Measurements from ENCODE around the gene CDCA5. TPM values are rescaled to one million over a fixed set of nuclear protein-coding genes. Genes with fewer than 3 reads are reported as not detected.

CDCA5 gene

GRCh38 chr11:65035579-65035978 is 48.3 kb downstream of the CDCA5 start:
- H3K9me3 ChIP-seq (ENCODE audit: control insufficient read depth, low read length) = no peaks in the 10 kb centered on the region

GRCh38 chr11:65034423-65034822 is 49.4 kb downstream of the CDCA5 start:
- Histone ChIP-seq H2BK15ac (ENCODE audit: low read depth, poor library complexity, severe bottlenecking) (no peak overlapping the region), H3K4me1 (ENCODE audit: control insufficient read depth, insufficient read depth, low read depth, low read length) (no peaks in the 10 kb centered on the region), H2BK120ac (ENCODE audit: low read depth, low read length) (no peak overlapping the region), H3K18ac (ENCODE audit: low read depth in 1 of 2, low read length in 2 of 2) (no peak overlapping the region), H2AFZ (ENCODE audit: low read depth, low read length) (no peak overlapping the region), H3K9ac (ENCODE audit: low read length) (no peak overlapping the region), H2BK12ac (ENCODE audit: low read length in 2 of 2) (no peak overlapping the region), H3K79me1 (replicated peaks; ENCODE audit: low read length, poor library complexity, severe bottlenecking) (peaks cover 10% of the 10 kb centered on the region), H2AK5ac (ENCODE audit: low read length, severe bottlenecking) (no peak overlapping the region), H3K27ac (ENCODE audit: low read length, poor library complexity, severe bottlenecking) (no peak overlapping the region), H4K91ac (ENCODE audit: low read length) (no peak overlapping the region), H3K27me3 (ENCODE audit: control insufficient read depth in 1 of 2, insufficient read depth in 1 of 2, low read length in 2 of 2) (no peaks in the 10 kb centered on the region), H2BK5ac (ENCODE audit: low read depth, low read length, poor library complexity, severe bottlenecking) (no peak overlapping the region), H3K4ac (ENCODE audit: low read depth in 1 of 2, low read length in 2 of 2) (no peak overlapping the region), H3K36me3 (ENCODE audit: control insufficient read depth in 1 of 2, insufficient read depth in 2 of 2, low read depth in 1 of 2, low read length in 2 of 2) (peaks cover 65 to 72% of the 10 kb centered on the region in 2 experiments), H3K14ac (ENCODE audit: low read length in 2 of 2) (no peak overlapping the region), H4K8ac (ENCODE audit: low read length) (no peak overlapping the region), H3K4me3 (ENCODE audit: insufficient read depth in 1 of 2, low read depth in 1 of 2, low read length in 2 of 2) (no peak overlapping the region), H3K9me3 (ENCODE audit: control insufficient read depth, low read length) (no peaks in the 10 kb centered on the region), H3K23ac (ENCODE audit: low read length in 2 of 2) (no peak overlapping the region), H3K4me2 (ENCODE audit: low read length, poor library complexity, severe bottlenecking) (no peak overlapping the region)
- DNase-seq = no peak
- 97% methylated on average over 2 of the region's 2 CpGs for WGBS

More at GRCh38 chr11:65035579-65035978, 48.3 kb downstream of the CDCA5 start:
- H2BK12ac ChIP-seq (ENCODE audit: low read length in 2 of 2) = no peak overlapping the region
- no peak overlapping the region for H3K4me2 ChIP-seq (ENCODE audit: low read length, poor library complexity, severe bottlenecking)
- no peak overlapping the region for H2AK5ac ChIP-seq (ENCODE audit: low read length, severe bottlenecking)
- H3K27me3 ChIP-seq (ENCODE audit: control insufficient read depth in 1 of 2, insufficient read depth in 1 of 2, low read length in 2 of 2) = no peaks in the 10 kb centered on the region
- H4K8ac ChIP-seq (ENCODE audit: low read length) = no peak overlapping the region
- no peak overlapping the region for H2BK15ac ChIP-seq (ENCODE audit: low read depth, poor library complexity, severe bottlenecking)
- H3K23ac ChIP-seq (ENCODE audit: low read length in 2 of 2) = no peak overlapping the region
- H4K91ac ChIP-seq (ENCODE audit: low read length) = no peak overlapping the region
- H3K14ac ChIP-seq (ENCODE audit: low read length in 2 of 2) = no peak overlapping the region
- no peak overlapping the region for H3K9ac ChIP-seq (ENCODE audit: low read length)
- no peak overlapping the region for H2BK5ac ChIP-seq (ENCODE audit: low read depth, low read length, poor library complexity, severe bottlenecking)
- H3K27ac ChIP-seq (ENCODE audit: low read length, poor library complexity, severe bottlenecking) = no peak overlapping the region
- H3K4me3 ChIP-seq (ENCODE audit: insufficient read depth in 1 of 2, low read depth in 1 of 2, low read length in 2 of 2) = no peak overlapping the region
- H3K4ac ChIP-seq (ENCODE audit: low read depth in 1 of 2, low read length in 2 of 2) = no peak overlapping the region
- H2BK120ac ChIP-seq (ENCODE audit: low read depth, low read length) = no peak overlapping the region
- H3K79me1 ChIP-seq (replicated peaks; ENCODE audit: low read length, poor library complexity, severe bottlenecking) = peaks cover 9% of the 10 kb centered on the region
- no peak overlapping the region for H2AFZ ChIP-seq (ENCODE audit: low read depth, low read length)
- H3K4me1 ChIP-seq (ENCODE audit: control insufficient read depth, insufficient read depth, low read depth, low read length) = peaks cover 2% of the 10 kb centered on the region
- no peak overlapping the region for H3K18ac ChIP-seq (ENCODE audit: low read depth in 1 of 2, low read length in 2 of 2)
- peaks cover 72 to 76% of the 10 kb centered on the region in 2 experiments for H3K36me3 ChIP-seq (ENCODE audit: control insufficient read depth in 1 of 2, insufficient read depth in 2 of 2, low read depth in 1 of 2, low read length in 2 of 2)
- no peak for DNase-seq
- WGBS = 90% methylated on average over 11 of the region's 11 CpGs

GRCh38 chr11:65032216-65032615 is 51.6 kb downstream of the CDCA5 start:
- Histone ChIP-seq H2BK120ac (ENCODE audit: low read depth, low read length) (no peak overlapping the region), H3K27me3 (ENCODE audit: control insufficient read depth in 1 of 2, insufficient read depth in 1 of 2, low read length in 2 of 2) (no peaks in the 10 kb centered on the region), H3K4me2 (ENCODE audit: low read length, poor library complexity, severe bottlenecking) (no peak overlapping the region), H3K23ac (ENCODE audit: low read length in 2 of 2) (no peak overlapping the region), H2BK5ac (ENCODE audit: low read depth, low read length, poor library complexity, severe bottlenecking) (no peak overlapping the region), H2BK12ac (ENCODE audit: low read length in 2 of 2) (no peak overlapping the region), H2AFZ (ENCODE audit: low read depth, low read length) (no peak overlapping the region), H3K14ac (ENCODE audit: low read length in 2 of 2) (no peak overlapping the region), H3K79me1 (replicated peaks; ENCODE audit: low read length, poor library complexity, severe bottlenecking) (peaks cover 17% of the 10 kb centered on the region), H3K4me1 (ENCODE audit: control insufficient read depth, insufficient read depth, low read depth, low read length) (peaks cover 2% of the 10 kb centered on the region), H3K9ac (ENCODE audit: low read length) (no peak overlapping the region), H3K36me3 (ENCODE audit: control insufficient read depth in 1 of 2, insufficient read depth in 2 of 2, low read depth in 1 of 2, low read length in 2 of 2) (peaks cover 48 to 54% of the 10 kb centered on the region in 2 experiments), H2AK5ac (ENCODE audit: low read length, severe bottlenecking) (no peak overlapping the region), H3K27ac (ENCODE audit: low read length, poor library complexity, severe bottlenecking) (no peak overlapping the region), H3K9me3 (ENCODE audit: control insufficient read depth, low read length) (no peaks in the 10 kb centered on the region), H3K4me3 (ENCODE audit: insufficient read depth in 1 of 2, low read depth in 1 of 2, low read length in 2 of 2) (no peak overlapping the region), H4K91ac (ENCODE audit: low read length) (no peak overlapping the region), H4K8ac (ENCODE audit: low read length) (no peak overlapping the region), H2BK15ac (ENCODE audit: low read depth, poor library complexity, severe bottlenecking) (no peak overlapping the region), H3K18ac (ENCODE audit: low read depth in 1 of 2, low read length in 2 of 2) (no peak overlapping the region), H3K4ac (ENCODE audit: low read depth in 1 of 2, low read length in 2 of 2) (no peak overlapping the region)
- no peak for DNase-seq
- 84% methylated on average over 13 of the region's 13 CpGs for WGBS

Small RNA genes lying within 50 kb of the gene (small RNA-seq; reads per million reads assigned to genes)
- not detected for gene SNX15 (ENCODE audit: low read depth)
